ENCODE measurements around the gene TBC1D3B. TPM values are rescaled to one million over a fixed set of nuclear protein-coding genes. Genes with fewer than 3 reads are reported as not detected.
"Not testable (repeated sequence)": the region's sequence is repeated elsewhere in the genome, so short reads cannot be mapped to it uniquely, and the experiment has no call there.

Gene TBC1D3B
- total RNA-seq = 0.64 and 2.0 TPM in 2 replicates

GRCh38 chr17:36176536-36176935, at the start of gene TBC1D3B:
Gene TBC1D3B, minus strand, starts transcription at chr17:36176636. Its CDS starts 1,586 bp downstream, at chr17:36175050.
- not testable (repeated sequence) for DNase-seq (ENCODE audit: low read depth in 2 of 2)

- DNase-seq (ENCODE audit: low read depth in 2 of 2) = not testable (repeated sequence)
Observed at GRCh38 chr17:36222967-36223366, 46.5 kb upstream of the TBC1D3B start.

GRCh38 chr17:36221581-36222100, 45.2 kb upstream of the TBC1D3B start:
- DNase-seq (ENCODE audit: low read depth in 2 of 2) = not testable (repeated sequence)

- not testable (repeated sequence) for DNase-seq (ENCODE audit: low read depth in 2 of 2)
Observed at GRCh38 chr17:36220737-36221580, 44.5 kb upstream of the TBC1D3B start.

- DNase-seq (ENCODE audit: low read depth in 2 of 2) = not testable (repeated sequence)
Observed at GRCh38 chr17:36219556-36219955, 43.1 kb upstream of the TBC1D3B start.

GRCh38 chr17:36215406-36216308, 39.2 kb upstream of the TBC1D3B start:
- DNase-seq (ENCODE audit: low read depth in 2 of 2) = not testable (repeated sequence)

GRCh38 chr17:36214918-36215317, 38.5 kb upstream of the TBC1D3B start:
- DNase-seq (ENCODE audit: low read depth in 2 of 2) = no peak

GRCh38 chr17:36213695-36214094, 37.3 kb upstream of the TBC1D3B start:
- DNase-seq (ENCODE audit: low read depth in 2 of 2) = no peak

- no peak for DNase-seq (ENCODE audit: low read depth in 2 of 2)
Observed at GRCh38 chr17:36212966-36213365, 36.5 kb upstream of the TBC1D3B start.

GRCh38 chr17:36212272-36212605, 35.8 kb upstream of the TBC1D3B start:
- DNase-seq (ENCODE audit: low read depth in 2 of 2) = no peak

GRCh38 chr17:36211484-36212271, 35.2 kb upstream of the TBC1D3B start:
- DNase-seq (ENCODE audit: low read depth in 2 of 2) = not testable (repeated sequence)

GRCh38 chr17:36210439-36211211, 34.2 kb upstream of the TBC1D3B start, which contains the start of gene CCL4L2:
Gene CCL4L2, plus strand, starts transcription at chr17:36211063.
- DNase-seq (ENCODE audit: low read depth in 2 of 2) = not testable (repeated sequence)

GRCh38 chr17:36209575-36209974, 33.1 kb upstream of the TBC1D3B start:
- DNase-seq (ENCODE audit: low read depth in 2 of 2) = no peak

GRCh38 chr17:36207383-36207782, 30.9 kb upstream of the TBC1D3B start:
- DNase-seq (ENCODE audit: low read depth in 2 of 2) = not testable (repeated sequence)

GRCh38 chr17:36206486-36206821, 30.0 kb upstream of the TBC1D3B start:
- DNase-seq (ENCODE audit: low read depth in 2 of 2) = not testable (repeated sequence)

- no peak for DNase-seq (ENCODE audit: low read depth in 2 of 2)
Observed at GRCh38 chr17:36205637-36206485, 29.4 kb upstream of the TBC1D3B start.

GRCh38 chr17:36204724-36205500, 28.5 kb upstream of the TBC1D3B start:
- no peak for DNase-seq (ENCODE audit: low read depth in 2 of 2)

- DNase-seq (ENCODE audit: low read depth in 2 of 2) = no peak
Observed at GRCh38 chr17:36203335-36203734, 26.9 kb upstream of the TBC1D3B start.

- not testable (repeated sequence) for DNase-seq (ENCODE audit: low read depth in 2 of 2)
Observed at GRCh38 chr17:36201506-36201905, 25.1 kb upstream of the TBC1D3B start.

Measured in dermis microvascular lymphatic vessel endothelial cell (primary cell).